Measurements from ENCODE around the gene ACP4.

ACP4 gene

DNA sequence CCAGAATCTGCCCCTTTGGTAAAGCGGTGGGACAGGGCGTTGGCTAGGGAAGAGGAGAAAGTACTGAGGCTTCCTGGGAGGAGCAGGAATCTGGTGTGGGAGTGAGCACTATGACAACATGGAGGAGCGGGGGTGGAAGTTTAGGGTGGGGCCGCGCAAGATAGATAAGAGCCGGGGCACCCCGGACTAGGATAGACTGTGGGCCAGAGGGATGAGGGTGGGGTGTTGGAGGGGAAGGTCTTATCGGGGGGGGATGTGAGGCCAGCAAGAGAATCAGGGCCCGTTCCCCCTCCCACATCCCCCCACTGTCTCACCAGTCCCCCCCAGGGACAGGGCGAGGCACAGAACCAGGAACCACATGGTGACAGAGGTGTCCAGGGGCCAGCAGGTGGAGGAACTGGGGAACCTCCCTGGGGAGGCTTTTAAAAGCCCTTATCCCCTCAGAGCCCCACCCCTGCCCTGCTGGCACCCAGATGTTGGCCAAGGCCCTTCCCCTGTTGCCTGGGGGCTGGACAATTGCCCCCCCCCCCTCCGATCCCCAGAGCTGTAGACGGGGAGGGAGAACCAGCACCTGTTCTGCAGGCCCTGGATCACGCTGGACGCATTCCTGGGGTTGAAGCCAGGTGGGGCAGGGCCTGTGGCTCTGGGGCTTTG, 33.3 kb downstream of the ACP4 start, which contains the start of gene KLK1:
TSS of gene KLK1 (minus strand) at position 399 of the 654 bp plus-strand sequence. CDS start at position 360, 39 bp downstream.
- DNase-seq, result no peak

DNA sequence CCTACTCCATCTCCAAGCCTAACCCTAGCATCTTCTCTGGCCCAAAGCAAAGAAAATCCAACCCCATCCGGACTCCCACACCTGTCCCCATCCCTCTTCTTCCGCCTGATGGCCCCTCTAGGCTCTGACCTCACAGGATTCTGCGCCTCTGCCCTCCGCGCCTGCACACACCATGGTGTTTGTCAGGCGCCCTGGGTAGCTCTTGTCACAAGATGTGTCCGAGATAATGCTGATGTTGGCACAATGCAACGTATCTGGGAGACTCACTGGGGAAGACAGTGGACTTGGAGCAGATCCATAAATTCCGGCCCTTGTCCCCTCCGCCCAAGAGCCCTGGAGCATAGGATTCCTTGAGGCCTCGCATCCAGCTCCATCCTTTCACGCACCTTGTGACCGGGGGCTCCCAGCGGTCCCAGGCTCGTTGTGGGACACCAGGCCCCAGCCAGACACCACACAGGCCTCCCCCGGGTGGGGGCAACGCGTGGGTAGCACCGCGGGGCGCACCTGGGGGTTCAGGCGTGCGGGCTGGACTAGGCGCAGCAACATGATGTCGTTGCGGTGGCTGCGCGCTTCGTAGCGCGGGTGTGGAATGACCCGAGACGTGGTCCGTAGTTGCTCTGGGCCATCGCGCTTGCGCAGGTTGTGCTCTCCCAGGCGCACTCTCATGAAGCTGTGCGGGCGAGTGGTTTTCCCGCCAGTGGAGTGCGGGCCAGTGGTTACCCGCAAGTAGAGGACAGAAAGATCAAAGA, 36.5 kb downstream of the ACP4 start:
- no peak for DNase-seq

DNA sequence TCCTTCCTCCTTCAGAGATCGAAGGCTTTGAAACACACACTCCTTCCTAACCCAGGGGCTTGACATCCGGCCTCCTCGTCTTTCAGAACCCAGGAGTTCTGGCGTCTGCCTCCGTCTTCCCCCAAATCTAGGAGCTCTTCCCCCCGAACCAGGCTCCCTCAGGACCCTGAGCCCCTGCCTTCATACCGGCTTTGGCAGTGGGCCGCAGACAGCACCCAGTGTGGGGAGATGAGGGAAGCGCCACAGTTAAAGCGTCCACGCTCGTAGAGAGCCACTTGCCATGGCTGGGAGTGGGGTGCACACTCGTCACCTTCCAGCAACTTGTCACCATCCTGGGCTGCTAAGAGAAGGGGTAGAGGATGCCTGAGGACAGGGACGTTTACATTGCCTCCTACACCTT, 37.3 kb downstream of the ACP4 start:
- DNase-seq, result no peak

DNA sequence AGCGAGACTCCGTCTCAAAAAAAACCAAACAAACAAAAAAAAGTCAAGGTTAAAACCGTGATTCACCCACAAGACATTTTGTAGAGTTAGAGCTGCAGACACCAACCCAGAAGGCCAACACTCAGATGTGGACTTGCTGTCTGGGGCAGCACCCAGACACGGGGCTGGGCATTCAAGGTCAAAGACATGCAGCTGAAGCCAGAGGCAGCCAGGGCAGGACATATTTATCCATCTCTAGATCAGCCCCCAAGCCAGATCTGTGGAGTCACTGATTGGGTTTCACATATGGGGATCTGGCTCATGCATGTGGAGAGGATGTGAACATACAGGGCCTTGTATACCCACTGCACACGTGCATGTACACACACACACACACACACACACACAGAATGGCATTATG, 39.6 kb downstream of the ACP4 start:
- no peak for DNase-seq

DNA sequence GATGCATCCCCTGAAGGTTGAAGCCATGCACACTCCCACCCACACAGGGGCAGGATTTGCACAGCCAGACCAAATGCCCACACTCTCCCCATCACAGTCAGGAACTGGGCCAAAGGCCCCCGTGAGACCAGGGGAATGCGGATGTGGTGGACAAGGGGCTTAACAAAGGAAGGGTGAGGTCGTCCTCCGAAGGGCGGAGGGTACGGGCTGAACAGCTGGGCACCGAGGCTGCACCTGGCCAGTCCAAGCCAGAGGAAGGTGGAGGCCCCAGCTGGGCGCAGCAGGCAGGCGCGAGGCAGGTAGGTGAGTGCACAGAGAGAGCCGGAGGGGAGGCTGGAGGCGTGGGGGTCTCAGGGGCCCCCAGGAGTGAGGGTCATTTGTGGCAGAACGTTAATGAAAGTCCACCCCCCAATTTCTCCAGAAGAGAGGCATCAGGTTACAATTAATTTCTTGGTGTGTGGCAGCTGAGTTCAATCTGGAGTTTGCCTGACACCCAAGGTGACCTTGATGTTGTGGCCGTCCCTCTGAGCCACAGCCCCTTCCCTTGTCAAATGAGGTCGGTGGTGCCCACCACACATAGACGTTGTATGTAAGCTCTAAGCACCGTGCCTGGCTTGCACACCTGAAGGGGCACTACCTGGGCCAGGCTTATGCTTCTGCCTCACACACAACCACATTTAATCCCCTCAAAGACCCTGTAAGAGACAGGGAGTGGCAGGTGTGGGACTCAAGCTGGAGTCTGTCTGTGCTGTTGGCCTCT, 40.2 kb downstream of the ACP4 start:
- DNase-seq, result no peak

DNA sequence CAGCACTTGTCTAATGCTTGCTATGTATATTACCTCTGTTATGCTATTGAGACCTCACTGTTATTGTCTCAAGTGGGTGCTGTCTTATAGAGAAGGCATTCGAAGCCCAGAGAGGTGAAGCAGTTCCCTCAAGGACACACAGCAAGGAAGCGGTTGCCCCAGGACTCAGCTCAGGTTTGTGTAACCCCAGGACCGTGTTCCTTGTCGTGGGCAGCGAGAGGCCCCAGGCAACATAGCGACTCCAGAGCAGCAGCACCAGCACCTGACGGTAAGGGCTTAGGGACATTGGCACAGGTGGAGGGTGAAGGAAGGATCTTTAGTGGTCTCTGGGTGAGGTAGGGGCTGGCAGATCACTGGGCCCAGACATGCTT, 40.8 kb downstream of the ACP4 start:
- DNase-seq, result no peak

DNA sequence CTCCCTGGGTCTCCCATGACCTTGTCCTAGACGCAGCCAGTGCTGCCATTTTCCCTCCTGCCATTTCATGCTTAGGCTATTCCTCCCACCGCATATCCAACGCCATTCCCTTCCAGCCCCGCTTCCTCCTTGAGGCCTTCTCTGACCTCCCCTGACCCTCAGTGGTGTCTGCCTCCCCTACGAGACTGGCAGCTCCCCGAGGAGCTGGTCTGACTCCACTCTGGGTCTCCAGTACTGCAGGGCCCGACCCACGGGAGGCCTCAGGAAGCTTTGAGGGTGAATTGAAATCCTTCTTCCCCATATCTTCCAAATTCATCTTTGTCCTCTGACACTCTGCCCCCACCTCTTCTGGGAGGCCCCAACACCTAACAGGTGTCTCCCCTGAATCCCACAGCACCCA, 42.5 kb downstream of the ACP4 start:
- DNase-seq, result no peak

DNA sequence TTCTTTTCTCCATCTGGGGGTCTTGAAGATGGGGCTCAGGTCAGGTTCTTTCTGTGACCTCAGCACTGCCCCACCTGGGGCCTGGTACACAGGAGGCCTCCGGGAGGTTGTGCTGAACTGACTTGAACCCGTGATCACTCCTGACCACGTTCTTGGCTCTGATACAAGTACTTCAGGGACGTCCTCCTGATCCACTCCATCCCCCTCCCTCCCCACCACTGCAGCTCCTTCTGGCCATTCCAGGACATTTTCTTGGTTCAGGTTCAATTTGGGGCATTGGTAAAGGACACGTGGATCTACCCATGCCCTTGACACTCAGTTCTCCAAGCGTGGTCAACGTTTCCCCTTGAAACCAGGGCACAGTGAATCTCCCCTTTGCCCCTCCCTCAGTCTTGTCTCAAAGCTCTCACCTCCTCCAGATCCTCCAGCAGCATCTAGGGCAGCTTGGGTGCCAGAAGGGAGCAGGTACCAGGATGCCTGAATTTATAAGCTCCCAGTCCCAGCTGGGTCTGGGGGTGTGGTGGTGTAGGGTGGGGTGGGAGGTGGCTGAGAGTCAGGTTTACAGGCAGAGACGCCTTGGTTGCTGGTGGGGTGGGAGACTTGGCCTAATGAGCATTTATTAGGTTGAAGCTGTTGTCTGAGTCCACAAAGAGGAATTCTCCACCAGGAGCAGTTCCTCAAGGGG, 43.0 kb downstream of the ACP4 start, which contains the start of gene KLK15:
TSS of gene KLK15 (minus strand) at position 458 of the 685 bp plus-strand sequence. CDS start 2,082 bp downstream, outside the sequence.
- DNase-seq, result no peak

DNA sequence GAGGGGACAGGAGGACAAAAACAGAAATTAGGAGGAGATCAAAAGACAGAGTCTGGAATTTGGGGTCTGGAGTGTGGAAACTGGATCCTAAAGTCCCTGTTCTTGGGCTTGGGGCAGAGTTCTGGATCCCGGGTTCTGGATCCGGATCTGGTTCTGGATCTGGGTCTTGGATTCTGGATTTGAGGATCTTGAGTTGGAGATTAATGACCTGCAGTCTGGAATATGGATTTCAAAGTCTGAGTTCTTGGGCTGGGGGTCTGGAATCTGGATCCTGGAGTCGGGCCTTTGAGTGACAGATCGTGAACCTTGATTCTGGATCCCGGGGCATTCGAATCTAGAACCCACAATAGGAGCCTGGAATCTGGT, 43.6 kb downstream of the ACP4 start:
- no peak for DNase-seq

DNA sequence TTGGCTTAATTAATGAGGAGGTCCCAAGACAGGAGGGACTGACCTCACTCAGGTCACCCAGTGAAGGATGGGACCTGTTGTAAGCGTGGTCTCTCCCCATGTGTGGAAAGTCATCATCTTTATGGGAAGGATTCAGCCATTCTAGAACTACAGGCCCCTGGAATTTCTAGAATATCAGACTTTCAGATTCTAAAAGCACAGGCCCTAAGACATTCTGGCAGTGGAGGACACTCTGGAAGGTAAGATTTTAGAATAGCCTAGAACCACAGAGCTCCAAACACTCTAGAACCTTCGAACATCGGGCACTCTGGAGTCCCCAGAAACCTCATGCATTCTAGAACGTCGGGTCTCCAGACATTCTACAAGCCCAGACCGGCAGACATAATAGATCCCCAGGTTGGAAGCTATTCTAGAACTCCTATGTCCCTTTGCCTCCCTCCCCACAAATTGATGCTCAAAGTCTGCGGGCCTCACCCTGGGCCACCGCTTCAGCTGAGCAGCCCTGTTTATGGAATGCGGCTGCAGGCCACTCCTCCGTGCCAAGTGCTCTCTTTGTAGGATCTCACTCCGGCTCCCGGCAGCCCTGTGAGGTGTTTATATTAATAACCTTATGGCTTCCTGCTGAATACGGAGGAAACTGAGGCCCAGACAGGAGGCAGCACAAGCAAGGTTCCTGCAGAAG, 45.0 kb downstream of the ACP4 start:
- DNase-seq, result no peak

DNA sequence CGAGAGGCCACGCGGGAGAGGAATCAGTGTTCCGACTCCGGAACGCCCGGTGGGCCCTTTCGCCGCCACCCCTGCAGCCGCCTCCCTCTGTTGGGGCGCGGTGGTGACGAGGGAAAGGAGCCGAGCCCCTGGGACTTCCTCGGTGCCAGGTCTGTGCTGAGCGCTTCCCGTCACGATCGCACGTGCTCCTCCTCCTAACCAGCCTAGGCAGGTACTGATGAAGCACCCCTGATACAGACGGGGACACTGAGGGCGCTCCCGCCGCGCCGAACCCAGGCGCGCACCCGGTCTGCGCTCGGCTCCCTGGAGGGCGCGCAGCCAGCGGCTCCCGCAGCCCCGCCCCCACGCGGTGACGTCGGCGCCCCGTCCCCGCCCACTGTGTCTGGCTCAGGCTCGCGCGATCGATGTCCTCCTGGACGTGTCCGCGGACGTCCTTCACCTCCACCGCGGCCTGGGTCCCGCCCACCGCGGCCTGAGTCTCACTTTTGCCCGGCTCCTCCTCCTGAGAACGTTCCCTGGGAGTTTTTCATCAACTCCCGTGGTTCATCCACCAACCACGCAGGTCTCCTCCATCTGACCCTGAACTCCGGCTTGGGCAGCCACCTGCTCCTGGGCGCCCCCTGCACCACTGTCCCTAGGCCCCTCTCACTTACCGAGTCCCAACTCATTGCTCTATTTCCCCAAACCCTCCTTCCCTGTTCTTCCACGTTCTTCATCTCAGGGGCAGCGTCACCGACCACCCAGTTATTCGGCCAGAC, 45.7 kb downstream of the ACP4 start:
- DNase-seq, result no peak

DNA sequence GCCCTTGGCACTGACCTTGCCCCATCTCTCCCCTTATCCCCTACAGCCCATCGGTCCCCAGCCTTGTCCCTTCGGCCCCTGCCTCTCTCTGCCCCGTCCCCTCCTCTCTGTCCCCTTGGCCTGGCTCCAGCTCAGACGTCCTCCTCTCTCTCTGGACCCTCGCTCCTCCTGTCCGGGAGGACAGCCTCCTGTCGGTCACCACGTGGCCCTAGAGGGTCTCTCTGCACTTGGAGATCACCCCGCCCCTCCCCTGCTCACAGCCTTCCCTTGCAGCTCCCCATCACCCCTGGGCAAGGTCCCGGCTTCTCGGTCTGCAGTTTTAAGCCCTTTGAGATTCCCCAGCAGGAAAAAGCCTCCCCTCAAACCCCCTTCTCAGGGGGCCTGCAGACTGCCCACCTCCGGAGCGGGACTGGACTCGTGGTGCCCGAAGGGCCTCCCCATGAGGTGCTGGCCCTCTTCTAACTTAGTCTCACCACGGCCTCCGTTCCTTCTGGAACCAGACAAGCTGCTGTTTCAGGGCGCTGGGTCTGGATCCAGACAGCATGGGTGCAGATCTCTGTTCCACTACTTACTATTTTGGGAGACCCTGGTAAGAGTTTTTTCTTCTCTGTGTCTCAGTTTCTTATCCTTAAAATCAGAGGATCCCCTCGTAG, 46.5 kb downstream of the ACP4 start:
- DNase-seq, result no peak

DNA sequence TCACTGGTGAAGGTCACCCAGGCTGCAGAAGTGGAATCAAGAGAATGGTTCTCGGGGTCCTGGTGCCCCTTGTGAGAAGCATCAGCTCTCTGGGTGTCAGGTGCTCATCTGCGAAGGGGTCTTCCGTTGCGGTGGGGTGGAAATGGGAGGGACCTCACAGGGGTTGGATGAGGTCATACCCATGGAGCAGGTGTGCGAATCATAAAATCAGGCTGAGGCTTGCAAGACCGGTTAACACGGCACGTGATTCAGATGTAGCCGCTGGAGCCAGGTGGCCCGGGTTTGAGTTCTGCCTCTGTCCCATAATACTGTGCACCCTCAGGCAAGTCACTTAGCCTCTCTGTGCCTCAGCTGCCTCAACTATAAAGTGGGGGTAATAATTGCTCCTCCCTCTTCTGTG, 47.1 kb downstream of the ACP4 start:
- DNase-seq, result peak; percentile 38

DNA sequence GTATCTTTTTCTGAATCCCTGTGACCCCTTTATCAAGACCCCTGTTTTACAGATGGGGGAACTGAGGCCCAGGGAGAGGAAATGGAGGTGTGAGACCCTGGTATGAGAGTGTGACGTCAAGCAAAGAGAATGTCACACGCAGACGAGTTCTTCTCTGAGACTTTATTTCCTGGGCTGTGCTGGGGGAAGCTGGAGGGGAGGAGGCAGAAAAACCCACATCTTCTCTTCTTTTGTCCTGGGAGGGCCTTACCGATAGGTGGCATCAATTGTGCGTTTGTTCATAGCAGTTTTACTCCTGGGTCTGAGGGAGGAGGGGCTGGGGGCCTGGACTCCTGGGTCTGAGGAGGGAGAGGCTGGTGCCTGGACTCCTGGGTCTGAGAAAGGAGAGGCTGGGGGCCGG, 48.0 kb downstream of the ACP4 start:
- no peak for DNase-seq

DNA sequence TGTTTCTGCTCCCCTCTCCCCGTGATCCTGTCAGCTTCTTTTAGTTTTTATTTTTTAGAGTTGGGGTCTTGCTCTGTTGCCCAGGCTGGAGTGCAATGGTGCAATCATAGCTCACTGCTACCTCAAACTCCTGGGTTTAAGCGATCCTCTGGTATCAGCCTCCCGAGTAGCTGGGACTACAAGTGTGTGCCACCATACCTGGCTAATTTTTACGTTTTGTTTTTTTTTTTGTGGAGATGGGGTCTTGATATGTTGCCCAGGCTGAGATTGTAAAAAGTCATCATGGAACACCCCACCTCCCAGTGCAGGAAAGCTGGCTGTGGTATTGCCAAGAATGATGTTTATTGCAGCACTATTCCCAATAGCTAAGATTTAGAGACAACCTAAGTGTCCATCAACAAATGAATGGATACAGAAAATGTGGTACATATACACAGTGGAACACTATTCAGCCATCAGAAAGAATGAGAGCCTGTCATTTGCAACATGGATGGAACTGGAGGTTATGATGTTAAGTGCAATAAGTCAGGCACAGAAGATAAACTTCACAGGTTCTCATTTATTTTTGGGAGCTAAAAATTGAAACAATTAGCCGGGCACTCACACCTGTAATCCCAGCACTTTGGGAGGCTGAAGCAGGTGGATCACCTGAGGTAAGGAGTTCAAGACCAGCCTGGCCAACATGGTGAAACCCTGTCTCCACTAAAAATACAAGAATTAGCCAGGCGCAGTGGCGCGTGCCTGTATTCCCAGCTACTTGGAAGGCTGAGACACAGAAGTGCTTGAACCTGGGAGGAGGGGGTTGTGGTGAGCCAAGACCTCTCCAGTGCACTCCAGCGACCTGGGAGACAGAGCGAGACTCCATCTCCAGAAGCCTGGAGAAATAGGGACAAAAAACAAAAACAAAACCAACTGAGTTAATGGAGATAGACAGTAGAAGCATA, 49.8 kb downstream of the ACP4 start:
- DNase-seq, result no peak

DNA sequence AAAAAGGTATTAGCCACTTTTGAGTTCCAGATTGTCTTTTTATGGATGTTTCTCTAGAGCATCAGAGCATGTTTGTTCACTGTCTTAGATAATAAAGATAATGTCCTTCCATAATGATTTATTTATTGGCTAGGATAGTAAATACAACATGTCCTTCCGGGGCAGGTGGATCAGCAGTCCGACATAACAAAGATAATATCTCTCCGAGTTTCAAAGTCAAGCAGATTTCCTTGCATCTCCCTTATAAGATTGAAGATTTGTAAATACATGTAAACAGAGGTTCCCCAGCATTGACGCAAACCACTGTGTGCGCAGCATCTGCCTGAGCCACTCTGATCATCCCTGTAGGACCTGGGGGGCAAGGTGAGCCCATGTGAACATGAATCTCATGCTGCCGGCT, 51.9 kb downstream of the ACP4 start:
- no peak for DNase-seq

DNA sequence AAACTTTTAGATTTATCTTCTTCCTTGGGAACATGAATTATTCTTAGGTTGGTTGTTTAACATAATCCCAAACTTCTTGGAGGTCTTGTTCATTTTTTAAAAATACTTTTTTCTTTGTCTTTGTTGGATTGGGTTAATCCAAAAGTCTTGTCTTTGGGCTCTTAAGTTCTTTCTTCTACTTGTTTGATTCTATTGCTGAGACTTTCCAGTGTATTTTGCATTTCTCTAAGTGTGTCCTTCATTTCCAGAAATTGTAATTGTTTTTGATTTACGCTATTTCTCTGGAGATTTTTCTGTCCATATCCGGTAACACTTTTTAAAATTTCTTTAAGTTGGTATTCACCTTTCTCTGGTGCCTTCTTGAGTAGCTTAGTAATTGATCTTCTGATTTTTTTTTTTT, 53.0 kb downstream of the ACP4 start:
- no peak for DNase-seq

DNA sequence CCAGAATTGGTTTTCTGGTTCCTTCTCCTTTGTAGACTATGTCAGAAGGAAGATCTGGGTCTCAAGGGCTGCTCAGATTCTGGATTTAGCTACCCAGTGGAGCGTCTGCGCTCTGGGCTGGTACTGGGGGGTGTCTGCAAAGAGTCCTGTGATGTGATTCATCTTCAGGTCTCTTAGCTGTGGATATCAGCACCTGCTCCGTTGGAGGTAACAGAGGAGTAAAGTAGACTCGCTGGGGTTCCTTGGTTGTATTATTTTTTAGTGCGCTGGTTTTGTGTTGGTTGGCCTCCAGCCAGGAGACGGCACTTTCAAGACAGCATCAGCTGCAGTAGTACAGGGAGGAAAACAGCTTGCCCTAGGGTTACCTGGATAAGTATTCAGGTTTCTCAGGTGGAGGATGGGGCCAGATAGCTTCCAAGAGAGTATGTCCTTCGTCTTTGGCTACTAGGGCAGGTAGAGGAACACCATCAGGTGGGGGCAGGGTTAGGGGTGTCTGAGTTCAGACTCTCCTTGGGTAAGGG, 53.5 kb downstream of the ACP4 start:
- no peak for DNase-seq

DNA sequence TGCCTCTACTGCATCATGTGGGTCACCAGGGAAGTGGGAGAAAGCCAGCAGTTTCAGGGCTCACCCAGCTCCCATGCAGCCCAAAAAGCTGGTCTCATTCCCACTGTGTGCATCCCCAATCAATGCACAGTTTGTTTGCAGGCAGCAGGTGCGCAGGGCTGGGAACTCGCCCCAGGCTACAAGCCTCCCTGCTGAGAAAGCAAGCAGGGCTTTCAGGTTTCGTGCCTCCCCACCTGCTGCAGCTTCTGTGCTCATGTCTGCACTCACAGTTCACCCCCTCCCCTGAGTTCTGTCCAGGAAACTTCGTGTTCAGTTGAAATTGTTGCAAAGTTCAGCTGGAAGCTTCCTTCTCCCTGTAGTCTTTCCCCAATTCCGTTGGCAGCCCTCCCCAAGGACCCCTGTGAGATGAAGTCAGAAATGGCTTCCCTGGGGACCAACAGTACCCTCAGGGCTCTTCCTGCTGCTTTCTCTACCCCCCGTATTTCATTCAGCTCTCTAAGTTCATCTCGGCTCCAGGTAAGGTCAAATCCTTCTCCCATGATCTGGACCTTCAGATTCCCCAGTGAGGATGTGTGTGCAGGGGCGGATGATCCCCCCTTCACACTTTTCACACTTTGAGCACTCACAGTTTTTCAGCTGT, 54.2 kb downstream of the ACP4 start:
- no peak for DNase-seq

All from NCI-H1436 treated with DMSO at 0.1 percent for 48 hours (cell line).